ENCODE measurements around the gene KCNN4.
"Not testable (repeated sequence)": the region's sequence is repeated elsewhere in the genome, so short reads cannot be mapped to it uniquely, and the experiment has no call there.

The KCNN4 gene

DNA sequence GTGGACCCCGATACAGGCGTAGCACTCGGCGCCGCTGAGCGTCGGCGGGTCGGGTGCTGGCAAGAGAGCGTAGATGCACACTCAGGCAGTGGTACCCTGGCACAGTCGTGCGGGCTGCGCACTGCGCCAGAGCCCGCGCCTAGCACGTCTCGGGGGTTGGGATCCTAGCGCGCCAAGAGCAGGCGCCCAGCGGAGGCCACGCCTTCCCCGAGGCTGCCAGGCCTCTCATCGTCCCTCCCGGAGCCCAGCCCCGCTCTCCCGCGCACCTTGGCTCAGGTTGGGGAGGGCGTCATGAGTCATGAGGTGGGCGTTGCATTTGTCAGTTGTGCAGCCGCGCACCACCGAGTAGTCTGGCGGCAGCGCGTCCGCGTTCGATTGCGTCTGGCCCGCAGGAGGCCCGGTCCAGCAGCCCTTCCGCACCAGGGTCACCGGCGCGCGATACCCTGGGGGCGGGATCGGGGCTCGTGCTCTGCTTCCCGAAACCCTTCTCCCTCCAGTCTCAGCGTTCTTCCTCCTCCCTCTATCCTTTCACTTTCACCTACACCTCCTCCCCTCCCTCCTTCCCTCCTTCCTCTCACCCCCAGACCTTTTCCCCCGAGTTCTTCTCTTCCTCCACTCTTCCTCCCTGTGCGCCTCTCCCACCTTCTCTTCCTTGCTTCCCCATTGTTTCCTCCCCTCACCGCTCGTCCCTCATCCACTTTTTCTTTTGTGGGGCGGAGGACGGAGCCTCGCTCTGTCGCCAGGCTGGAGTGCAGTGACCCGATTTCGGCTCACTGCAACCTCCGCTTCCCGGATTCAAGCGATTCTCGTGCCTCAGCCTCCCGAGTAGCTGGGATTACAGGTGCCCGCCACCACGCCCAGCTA, 18.0 kb upstream of the KCNN4 start:
- no peak for DNase-seq

DNA sequence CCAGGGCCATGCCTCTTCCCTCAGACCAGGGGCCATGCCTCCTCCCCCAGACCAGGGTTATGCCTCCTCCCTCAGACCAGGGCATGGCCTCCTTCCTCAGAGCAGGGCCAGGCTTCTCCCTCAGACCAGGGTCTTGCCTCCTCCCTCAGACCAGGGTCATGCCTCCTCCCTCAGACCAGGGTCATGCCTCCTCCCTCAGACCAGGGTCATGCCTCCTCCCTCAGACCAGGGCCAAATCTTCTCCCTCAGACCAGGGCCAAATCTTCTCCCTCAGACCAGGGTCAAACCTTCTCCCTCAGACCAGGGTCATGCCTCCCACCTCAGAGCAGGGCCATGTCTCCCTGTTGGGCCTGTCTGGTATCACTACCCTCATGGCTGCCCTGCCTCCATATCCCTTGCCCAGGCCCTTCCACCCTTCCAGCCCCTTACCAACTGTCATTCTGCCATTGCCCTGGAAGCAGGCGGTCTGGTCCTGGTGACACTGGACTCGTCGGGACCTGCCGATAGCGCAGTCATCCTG, 17.3 kb upstream of the KCNN4 start:
- DNase-seq, result no peak

DNA sequence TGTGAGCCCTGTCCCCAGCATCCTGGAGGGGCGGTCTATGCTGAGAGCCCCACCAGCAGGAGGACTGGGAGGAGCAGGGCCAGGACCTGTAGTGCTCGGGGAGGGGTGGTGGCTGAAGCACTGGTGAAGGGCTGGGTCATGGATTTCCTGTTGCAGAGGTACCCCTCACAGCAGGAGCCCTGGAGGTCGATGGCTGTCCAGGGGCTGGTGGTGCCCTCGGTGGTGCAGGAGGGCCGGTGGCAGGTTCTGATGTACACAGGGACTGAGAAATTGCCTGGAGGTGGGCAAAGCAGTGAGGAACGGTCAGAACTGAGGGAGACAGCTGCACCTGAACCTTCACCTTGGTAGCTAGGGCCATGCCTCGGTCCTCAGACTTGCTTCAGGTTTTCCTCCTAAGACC, 16.8 kb upstream of the KCNN4 start:
- no peak for DNase-seq

DNA sequence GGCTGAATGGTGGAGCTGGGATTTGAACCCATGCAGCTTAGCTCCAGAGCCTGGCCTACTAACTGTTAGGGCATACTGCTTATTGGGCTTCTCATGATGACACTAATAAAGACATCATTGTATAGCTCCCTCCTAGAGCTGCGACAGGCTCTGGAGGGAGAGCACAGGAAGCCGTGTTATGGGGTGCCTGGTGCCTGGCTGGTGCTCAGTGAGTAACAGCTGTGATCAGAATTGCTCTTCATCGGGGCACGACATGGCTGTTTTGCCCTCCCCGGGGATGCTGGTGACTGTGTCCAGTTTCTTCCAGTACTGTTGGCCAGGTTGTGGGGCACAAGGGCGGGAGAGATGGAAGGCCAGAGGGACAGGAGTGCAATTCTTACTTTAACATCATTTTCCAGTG, 16.3 kb upstream of the KCNN4 start:
- DNase-seq, result no peak

DNA sequence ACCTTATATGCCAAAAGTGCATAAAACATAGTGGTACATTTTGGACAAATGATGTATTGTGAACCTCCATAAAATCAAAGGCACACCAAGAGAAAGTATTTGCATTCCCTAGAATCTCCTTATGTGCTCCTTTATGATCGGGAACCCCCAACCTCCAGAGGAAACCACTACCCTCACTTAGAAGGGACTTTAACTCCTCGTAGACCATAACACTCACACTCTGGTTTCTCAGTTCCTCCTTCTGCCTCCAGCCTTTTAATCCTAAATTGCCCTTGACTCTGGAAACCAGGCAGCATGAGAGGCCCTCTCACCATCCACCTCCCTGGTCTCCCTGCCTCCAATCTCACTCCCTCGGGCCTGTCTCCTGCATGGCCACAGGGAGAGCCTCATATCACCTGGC, 9.8 kb upstream of the KCNN4 start:
- no peak for DNase-seq

DNA sequence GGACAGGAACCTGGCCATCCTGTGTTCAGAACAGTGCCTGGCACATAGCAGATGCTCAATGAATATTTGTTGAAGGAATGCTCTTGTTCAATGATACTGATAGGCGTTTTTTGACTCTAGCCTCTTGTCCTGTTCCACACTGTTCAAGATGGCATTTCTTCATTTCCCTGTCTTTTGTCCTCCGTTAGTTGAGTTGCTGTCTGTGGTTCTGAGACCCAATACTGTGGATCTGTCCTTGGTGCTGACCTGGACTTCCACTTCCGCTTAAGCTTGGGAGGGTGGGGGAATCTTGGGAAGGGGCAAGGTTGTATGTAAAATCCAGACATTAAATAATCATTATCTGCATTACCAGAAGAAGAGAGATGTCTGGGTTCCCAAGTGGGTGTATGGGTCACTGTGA, 8.3 kb upstream of the KCNN4 start:
- no peak for DNase-seq

DNA sequence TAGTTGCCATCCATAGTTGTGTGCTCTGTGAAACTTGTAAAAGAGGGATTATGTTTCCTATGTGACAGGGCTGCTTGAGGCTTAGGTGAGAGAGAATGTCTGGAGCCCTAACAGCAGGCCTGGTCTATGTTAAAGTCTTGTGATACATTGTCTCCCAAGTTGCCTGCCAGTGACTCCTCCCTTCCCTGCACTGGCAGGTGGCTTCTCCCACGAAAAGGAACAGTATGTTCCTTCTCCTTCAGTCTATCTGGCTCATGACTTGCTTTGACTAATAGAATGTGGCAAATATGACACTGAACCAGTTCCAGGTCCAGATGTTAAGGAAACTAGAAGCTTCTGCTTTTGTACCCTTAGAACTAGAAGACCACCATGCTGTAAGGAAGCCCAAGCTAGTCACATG, 5.9 kb upstream of the KCNN4 start:
- no peak for DNase-seq

DNA sequence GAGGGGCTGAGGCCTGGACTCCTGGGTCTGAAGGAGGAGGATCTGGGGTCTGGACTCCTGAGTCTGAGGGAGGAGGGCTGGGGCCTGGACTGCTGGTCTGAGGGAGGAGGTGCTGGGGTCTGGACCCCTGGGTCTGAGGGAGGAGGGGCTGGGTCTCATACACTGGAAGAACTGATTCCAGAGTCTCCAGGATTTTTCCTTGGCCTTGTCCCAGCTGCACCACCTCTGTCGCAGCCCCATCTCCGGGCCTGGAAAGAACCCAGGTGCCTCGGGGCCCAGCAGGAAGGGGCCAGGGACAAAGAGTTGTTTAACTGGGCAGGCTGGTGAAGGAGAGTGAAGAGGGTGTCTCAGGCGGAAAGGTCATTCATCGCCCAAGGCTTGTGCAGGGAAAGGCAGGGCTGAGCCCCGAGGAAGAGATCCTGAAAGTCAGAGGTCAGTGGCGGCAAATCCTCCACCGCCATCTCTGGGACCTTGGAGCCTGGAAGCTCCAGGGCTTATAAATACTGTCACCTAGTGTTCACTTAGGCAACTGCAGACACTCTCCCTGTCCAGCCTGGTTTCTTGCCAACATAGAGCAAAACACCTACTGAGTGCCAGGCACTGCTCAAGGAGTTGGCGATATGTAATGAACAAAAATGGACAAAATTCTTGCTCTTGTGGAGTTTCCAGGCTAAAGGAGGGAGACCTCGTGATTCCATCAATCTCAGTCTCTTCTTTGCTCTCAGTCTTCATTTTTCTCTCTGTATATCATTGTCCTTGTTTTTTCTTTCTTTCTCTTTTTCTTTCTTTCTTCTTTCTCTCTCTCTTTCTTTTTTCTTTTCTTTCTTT, 4.4 kb upstream of the KCNN4 start:
- peak; percentile 42 for DNase-seq

DNA sequence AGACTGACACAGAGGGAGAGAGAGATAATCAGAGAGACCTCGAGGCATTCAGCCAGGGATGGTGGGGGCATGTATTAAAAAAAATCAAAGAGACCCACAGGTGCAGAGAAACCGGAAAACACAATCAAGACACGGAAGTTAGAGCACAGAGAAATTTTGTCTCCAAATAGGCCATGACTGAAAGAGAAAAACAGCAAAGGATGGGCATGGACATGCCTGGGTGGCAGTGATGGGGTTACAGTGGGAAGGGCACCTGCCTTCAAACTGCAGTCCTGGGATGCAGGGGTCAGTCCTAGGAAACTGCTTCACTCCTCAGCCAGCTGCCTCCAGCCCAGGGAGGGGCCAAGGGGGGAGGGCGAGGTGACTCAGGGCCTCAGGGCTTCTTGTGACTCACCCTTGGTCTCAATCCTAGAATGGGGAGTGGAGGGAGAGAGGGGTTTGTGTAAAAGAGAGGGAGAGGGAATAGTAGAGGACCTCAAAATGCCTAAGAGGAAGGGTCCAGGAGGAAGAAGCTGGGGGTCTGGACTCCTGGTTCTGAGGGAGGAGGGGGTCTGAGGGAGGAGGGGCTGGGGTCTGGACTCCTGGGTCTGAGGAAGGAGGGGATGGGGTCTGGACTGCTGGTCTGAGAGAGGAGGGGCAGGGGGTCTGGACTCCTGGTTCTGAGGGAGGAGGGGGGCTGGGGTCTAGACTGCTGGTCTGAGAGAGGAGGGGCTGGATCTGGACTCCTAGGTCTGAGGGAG, 3.6 kb upstream of the KCNN4 start:
- peak; percentile 1 for DNase-seq

DNA sequence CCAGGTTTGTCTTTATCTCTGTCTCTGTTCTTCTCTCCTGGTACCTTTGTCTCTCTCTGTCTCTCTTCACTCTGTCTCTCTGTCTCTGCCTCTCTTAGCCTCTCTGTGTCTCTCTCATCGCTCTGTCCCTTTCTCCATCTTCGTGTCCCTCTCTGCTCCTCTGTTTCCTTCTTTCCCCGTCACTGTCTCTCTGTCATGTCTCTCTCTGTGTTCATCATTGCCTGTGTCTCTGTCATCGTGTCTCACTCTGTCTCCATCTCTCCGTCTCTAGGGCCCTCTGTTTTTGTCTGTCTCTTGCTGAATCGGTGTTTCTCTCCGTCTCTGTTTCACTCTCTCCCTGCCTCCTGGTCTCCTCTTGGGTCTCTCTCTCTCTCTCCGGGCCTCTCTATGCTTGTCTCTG, 2.9 kb upstream of the KCNN4 start:
- no peak for DNase-seq

DNA sequence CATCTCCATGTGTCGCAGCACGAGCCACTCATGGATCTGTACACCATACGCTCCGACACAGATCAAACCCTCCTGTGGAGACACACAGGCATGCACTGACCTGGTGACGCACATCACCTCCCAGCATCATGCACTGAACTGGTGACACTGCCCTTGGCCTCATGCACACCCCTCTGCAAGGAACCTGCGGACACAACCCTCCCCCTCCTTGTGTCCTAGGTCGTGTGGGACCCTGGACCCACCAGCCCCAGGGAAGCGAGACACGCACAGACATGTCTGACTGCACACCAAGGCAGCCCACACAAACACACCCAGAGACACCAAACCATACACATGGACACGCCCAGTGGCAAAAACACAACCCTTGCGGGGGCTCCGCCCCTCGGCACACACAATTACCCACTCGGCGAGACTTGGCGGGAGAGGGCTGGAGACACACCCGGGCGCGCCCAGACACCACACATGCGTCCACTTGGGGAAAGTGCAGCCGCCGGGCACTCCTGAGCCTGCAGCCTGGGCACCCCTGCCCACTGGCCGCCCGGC, 2.0 kb upstream of the KCNN4 start:
- DNase-seq, result no peak

DNA sequence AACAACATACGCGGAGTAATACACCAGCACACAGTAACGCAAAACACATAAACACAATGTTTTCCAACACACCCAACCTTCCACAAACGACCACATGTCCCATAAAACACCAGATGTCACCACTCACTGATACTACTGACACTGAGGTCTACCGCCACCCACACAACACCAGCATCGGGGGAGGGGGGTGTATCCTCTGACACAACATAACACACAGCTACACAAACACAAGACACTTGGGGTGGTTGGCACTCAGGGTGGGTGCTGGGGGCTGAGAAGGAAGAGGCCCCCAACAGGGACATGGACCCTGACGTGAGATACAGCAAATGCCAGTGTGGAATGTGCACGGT, 1.5 kb upstream of the KCNN4 start:
- DNase-seq, result no peak

DNA sequence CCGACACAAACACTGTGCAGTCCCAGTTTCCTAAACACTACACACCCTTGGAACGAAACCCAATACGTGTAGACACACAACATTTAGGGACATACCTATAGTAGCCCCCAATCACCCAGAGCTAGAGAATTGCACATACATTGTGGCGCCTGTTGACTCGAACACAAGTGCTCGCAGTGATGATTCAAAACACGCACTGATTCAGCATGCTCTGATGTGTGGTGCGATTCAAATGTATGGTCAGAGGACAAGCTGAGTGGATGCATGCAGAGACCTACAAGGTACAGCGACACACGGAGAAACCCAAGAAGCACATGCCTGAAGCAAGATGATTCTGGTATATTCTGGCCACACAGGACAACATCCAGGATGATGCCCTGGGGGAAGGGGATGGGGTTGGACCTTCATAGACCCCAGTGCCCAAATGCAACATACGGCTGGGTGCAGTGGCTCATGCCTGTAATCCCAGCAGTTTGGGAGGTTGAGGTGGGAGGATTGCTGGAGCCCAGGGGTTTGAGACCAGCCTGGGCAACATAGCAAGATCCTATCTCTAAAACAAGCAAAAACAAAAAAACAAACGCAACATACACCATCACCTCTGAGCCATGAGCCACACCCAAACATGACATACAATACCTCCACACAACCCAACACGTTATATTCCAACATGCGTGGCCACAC, 997 bp upstream of the KCNN4 start:
- no peak for DNase-seq

DNA sequence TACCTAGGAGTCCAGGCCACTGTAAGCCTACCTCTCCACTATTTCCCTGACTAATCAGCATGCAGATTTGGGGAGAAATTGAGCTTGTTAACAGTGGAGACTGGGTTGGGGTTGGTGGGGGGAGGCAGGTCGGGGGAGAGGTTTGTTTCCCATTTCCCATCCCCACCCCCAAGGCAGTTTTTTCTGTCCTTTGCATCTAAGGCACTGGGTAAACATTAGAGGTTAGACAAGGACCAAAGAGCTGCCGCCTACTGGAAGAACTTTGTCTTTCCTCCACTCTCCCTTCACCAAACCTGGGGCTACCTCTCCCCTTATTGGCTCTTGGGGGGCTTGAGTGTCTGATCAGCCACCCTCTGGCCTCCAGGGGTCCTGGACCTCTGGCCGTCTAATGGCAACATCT, 953 bp downstream of the KCNN4 start:
- peak; percentile 47 for DNase-seq

DNA sequence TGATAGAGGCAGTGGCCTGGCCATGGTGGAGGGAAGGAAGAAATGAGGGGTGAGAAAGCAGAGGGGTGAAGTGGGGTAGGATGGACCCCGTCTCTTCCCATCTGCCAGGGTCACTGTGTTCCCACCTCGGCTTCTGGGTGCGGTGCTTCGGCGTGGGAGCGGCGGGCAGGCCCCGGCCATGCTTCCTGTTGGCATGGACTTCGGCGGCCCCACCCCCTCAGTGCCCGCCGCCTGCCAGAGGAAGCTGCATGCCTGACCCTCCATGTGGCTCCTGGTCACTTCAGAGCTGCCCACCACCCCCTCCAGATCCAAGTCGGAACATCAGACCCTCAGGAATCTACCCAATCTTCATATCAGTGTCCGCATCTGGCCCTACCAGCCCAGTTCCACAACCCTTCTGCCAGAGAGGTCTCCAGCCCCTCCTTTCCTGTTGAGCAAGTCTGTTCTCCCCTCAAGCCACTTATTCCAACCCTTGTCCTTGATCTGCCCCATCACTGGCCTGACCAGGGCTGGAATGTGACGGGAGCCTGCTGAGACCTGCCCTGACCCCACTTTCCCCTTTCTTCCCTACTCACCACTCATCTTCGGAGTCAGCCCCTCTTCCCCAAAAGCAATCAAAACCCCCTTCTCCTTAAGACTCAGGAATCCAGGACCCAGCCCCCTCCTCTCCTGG, 1.5 kb downstream of the KCNN4 start:
- DNase-seq, result peak; percentile 33

DNA sequence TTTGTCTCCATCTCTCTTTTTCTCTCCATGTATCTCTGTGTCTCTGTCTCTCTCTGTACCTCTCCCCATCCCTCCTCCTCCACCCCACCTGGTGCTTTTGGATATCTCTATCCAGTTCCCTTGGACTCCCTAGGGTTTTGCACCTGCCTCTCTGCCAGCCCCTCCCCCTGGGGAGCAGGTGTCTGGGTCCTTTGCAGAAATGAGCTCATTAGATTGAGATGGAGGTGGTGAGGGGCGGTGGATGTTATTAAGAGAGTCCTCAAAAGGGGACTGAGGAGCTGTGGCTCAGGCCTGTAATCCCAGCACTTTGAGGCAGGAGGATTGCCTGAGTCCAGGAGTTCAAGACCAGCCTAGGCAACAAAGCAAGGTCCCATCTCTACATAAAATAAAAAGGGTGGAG, 2.1 kb downstream of the KCNN4 start:
- no peak for DNase-seq

DNA sequence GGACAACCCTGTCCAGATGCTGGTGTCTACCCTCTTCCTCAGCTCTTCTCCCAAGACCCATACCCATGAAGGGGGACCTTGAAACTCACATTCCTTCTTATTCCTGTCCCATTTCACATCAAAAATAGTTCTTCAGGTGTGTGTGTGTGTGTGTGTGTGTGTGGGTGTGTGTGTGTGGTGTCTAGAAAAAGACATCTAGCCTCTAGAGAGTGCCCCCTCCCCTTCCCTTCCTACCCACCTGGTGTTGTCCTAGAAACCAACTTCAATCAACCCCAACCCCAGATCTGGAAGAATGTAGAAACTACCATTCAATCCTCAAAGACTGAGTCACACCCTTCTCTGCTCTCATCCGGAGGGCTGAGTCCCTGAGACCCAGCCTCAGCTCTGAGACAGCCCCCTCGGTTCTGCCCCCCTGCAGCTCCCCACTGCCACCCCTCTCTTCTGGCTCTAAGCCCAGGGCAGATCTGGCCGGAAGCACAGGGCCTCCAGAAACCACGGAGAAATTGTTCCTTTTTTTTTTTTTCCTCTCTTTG, 3.5 kb downstream of the KCNN4 start:
- peak; percentile 87 for DNase-seq

DNA sequence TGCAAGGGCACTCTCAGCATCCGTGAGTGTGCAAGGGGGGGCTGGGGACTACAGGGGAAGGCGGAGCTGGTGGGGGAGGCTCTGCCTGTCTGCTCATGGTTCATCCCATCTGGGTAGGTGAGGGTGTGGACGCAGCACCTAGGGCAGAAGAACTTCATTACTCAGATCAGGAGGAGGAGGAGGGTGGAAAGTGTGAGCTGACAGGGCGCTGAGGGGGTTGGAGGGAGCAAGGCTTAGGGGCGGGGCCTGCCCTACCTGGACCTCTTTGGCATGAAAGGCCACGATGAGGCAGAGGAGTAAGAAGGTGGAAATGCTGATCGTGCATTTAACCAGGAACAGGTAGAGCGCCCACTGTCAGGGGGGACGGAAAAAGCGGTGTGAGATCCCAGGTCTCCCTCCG, 4.5 kb downstream of the KCNN4 start:
- DNase-seq, result no peak

DNA sequence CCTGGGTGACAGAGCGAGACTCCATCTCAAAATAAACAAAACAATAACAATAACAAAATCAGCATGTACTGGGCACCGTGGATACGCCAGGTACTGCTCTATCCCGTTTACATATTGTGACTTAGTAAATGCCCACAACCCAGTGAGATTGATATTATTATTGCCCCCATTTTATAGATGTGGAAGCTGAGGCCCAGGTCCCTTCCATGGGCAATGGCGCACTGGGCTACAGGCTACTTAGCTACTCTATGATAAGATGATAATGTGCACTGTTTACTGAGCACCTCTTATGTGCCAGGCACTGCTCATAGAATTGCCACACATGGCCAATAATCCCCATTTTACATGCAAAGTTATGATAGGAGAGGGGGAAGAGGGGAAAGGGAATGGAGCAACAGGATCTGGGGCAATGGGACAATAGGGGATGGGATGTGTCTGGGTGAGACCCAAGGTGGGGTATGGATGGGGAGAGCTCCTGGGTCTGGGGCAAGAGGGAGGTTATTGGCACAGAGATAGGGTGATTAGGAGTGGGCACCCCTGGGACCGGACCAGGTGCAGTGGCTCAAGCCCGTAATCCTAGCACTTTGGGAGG, 5.4 kb downstream of the KCNN4 start:
- no peak for DNase-seq

DNA sequence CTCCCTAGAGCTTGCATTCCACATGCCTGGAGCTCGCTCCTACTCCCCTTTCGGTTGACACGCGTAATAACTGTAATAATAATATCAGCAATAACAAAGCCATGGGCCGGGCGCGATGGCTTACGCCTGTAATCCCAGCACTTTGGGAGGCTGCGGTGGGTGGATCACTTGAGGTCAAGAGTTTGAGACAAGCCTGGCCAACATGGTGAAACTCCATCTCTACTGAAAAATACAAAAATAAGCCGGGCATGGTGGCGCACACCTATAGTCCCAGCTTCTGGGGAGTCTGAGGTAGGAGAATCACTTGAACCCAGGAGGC, 5.9 kb downstream of the KCNN4 start:
- DNase-seq, result not testable (repeated sequence)
